ENCODE measurements around the gene CRADD.
A peak's percentile ranks its signal among the peaks of the same experiment; 100 is the strongest.

CRADD gene

DNA sequence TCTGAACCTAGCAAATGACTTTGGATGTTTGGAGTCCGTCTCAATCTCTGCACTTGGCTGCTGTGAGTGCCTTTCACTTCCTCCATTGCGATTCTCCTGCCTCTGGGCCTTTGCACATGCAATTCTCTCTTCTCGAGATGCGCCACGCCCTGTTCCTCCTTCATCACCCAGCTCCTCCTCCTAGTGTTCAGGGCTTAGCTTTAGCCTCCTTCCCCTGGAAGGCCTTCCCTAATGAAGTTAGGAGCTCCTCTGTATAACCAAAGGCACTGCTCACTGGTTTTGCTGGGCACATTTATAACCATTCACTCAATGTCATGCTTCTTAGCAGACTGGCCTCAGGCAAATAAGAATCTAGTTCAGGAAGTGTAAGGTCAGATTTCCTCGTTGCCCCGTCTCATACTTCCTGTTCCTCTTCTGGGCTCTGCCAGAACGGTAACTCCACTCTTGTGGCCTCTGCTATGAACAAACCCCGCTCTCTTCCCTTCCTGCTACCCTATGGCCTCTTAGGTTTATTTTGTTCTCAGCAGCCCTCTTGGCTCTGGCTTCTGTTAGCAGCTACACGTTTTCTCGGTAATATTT, 171.4 kb downstream of the CRADD start:
- DNase-seq, result no peak
- TF ChIP-seq GATA1 (IDR thresholded peaks at IDR 0.05; ENCODE audit: low read depth, low read length) (no peak), POLR2A (IDR thresholded peaks at IDR 0.05; ENCODE audit: low read length) (no peak)

DNA sequence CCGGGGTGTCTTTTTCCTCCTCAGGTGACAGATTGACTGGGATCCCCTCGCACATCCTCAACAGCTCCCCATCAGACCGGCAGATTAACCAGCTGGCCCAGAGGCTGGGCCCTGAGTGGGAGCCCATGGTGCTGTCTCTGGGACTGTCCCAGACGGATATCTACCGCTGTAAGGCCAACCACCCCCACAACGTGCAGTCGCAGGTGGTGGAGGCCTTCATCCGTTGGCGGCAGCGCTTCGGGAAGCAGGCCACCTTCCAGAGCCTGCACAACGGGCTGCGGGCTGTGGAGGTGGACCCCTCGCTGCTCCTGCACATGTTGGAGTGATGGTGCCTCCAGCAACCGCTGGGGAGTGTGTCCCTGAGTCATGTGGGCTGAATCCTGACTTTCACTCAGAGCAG, 172.8 kb downstream of the CRADD start:
- no peak for TF ChIP-seq POLR2A (IDR thresholded peaks at IDR 0.05; ENCODE audit: low read length)
- TF ChIP-seq GATA1 (IDR thresholded peaks at IDR 0.05; ENCODE audit: low read depth, low read length), result no peak
- DNase-seq, result no peak

DNA sequence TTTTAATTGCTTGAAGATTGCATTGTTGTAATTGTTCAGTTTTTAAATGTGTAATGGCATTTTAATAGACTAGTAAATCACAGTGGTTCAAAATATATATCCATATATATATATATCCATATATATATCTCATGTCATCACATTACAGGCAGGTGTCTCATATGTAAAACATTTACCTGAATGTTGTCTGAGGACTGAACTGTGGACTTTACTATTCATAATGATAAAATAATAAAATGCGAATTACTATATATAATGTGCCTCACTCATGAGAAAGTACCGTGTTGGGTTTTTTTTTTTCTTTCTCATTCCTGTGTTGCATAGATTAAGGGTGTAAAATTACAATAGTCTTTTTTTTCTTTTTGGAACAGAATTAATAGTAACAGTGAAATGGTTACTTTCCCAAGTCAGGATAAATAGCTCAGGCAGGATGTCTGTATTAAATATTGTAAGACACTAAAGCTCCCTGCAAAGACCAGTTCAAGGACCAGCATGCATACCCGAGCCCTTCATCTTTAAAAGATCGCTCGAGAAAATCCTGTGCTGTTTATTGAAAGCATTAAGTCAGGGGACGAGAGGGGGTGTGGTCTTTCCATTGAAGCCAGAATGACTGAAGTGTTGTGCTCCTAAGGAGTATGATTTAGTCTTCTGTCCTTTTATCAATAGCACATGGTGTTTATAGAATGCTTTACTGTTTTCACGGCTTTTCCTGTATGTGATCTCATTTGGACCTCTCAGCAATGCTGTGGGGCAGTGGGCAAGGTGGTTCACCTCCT, 173.5 kb downstream of the CRADD start:
- no peak for TF ChIP-seq POLR2A (IDR thresholded peaks at IDR 0.05; ENCODE audit: low read length)
- TF ChIP-seq GATA1 (IDR thresholded peaks at IDR 0.05; ENCODE audit: low read depth, low read length), result no peak
- no peak for DNase-seq

DNA sequence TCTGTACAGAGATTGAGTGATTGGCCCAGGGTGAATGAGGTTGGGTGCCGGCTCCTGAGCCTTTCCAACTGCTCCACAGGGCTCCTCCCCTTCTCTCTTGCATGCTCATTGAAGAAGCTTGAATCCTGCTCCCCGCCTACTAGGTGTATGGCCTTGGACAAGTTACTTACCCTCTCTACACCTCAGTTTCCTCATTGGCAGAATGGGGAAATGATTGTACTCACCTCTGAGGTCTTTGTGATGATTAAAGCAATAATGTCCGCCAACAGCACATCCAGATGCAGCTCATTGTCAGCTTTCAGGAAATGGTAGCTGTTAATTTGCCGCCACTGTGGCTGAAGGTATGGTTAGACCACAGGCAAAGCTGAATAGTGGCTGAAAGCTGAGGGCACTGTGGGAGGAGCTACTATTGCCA, 174.1 kb downstream of the CRADD start:
- DNase-seq, result no peak

GRCh38 chr12:93852173-93852591, 175.0 kb downstream of the CRADD start:
- TF ChIP-seq POLR2A (IDR thresholded peaks at IDR 0.05; ENCODE audit: low read length) (no peak), GATA1 (IDR thresholded peaks at IDR 0.05; ENCODE audit: low read depth, low read length) (no peak)
- DNase-seq, result peak in 1 of 2 experiments; percentile 37

More for the DNA sequence above, 174.1 kb downstream of the CRADD start:
- TF ChIP-seq GATA1 (IDR thresholded peaks at IDR 0.05; ENCODE audit: low read depth, low read length), result no peak
- TF ChIP-seq POLR2A (IDR thresholded peaks at IDR 0.05; ENCODE audit: low read length), result no peak

DNA sequence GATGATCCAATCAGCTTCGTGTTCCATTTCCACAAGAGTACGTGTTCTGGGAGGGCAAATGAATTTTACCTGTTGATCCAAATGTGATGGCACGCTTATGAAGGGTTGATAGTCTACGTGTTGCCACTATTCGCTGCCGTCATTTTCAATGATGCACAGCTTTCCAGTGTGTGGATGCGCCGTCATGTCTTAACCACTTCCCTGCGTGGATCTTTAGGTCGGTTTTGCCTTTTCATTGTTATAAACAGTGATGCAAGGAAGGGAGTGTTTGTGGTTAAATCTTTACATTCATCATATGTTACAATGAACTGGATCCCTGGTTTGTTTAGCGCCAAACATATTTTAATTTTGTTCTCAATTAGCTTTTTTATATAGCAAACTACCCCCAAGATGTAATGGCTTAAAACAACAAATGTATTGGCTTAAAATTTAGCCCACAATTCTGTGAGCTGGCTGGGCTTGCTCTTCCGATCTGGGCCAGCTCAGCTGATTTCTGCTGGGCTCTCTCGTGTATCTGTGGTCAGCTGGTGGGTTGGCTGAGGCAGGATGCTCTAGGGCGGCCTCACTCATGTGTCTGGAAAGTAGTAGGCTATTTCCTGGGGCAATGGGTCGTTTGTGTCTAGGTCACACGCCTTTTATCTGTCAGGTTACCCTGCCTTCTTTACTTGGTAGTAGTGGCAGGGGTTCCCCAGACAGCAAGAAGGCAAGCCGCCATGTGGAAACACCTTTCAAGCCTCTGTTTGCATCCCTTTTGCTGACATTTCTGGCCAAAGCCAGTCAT, 176.7 kb downstream of the CRADD start:
- DNase-seq, result no peak
- TF ChIP-seq POLR2A (IDR thresholded peaks at IDR 0.05; ENCODE audit: low read length), result no peak
- no peak for TF ChIP-seq GATA1 (IDR thresholded peaks at IDR 0.05; ENCODE audit: low read depth, low read length)

DNA sequence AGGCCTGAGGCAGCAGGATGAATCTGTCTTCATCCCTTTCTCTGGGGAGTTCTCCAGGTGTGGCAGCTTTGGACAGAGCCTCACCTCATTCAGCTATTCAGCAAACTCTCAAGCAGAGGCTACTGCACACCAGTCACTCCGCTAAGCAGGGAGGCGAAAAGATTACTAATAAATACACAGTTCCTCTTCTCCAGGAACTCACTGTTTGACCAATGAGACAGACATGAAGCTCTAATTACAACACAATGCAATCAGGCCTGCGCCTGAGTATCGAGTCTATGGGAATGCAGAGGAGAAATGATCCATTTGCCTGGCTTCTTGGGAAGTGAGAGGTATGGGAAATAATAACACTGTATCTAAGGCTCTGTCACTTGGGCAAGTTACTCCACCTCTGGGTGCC, 178.1 kb downstream of the CRADD start:
- DNase-seq, result no peak
- TF ChIP-seq GATA1 (IDR thresholded peaks at IDR 0.05; ENCODE audit: low read depth, low read length) (no peak), POLR2A (IDR thresholded peaks at IDR 0.05; ENCODE audit: low read length) (no peak)

DNA sequence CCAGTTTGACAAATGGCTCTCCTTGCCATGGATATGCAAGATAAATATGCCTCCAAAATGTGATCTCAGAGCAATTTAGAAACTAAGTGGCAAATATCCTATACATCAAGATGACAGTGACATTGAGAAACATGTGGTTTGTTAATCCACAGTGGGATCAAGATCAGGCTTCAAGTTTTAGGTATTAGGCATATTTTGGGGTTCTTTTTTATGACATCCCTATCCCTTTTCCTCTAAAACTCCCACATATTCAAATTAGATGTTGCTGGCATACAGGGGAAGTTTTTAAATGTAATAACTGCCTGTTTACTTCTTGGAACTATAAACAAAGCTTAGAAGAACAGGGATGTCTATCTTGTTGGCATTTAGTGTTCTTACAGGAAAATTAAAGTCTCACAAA, 179.4 kb downstream of the CRADD start:
- no peak for DNase-seq
- TF ChIP-seq GATA1 (IDR thresholded peaks at IDR 0.05; ENCODE audit: low read depth, low read length) (no peak), POLR2A (IDR thresholded peaks at IDR 0.05; ENCODE audit: low read length) (no peak)

GRCh38 chr12:93857279-93857938, 180.2 kb downstream of the CRADD start:
- peak; percentile 15 to 16 for DNase-seq
- TF ChIP-seq POLR2A (IDR thresholded peaks at IDR 0.05; ENCODE audit: low read length) (no peak), GATA1 (IDR thresholded peaks at IDR 0.05; ENCODE audit: low read depth, low read length) (no peak)

DNA sequence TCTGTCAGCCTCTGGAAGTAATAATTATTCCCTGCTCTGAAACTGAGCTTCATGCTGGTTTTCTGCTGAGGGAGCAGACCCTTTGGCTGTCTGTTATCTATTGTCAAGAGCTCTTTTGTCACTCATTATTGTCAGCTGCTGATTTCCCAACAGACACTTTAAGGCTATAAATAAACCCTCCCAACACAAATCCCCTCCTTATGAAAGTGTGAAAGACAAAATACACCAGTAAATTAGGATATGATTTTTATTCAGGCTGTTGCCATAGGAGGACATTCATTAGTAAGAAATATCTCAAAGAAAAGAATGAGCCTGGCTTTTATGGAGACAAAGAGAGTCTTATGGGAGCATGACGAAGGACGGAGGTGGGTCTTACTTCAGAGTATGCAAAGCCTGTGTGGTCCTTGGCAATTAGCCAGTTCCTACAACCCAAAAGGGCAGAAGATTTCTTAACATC, 180.8 kb downstream of the CRADD start:
- DNase-seq, result no peak
- TF ChIP-seq POLR2A (IDR thresholded peaks at IDR 0.05; ENCODE audit: low read length) (no peak), GATA1 (IDR thresholded peaks at IDR 0.05; ENCODE audit: low read depth, low read length) (no peak)

DNA sequence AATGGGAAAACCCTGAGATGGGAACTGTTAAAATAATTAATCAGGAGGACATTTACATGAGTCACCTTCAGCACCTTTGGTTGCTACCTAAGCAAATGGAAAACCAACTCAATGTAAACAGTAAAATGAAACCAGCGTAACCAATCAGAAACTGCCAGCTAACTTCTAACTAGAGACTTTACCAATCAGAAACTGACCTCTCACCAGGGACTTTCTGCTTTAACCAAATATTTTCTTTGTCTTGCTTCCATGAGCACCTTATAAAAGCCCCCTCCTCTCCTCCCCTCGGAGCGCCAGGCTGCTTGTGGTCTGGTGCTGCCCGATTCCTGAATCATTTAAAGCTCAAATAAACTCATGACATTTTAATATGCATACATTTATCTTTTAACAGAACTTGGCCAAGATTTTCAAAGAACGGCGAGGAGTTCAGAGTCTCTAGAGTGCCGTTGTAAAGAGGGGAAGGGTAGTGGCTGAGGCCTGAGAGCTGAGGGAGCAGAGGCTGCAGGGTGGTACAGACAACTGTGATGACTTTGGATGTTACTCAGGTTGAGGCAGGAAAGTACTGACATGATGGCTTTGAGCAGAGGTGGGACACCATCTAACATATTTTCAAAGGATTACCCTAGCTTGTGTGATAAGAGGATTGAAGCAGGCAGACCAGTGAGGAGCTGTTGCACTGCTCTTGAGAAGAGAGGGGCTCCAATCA, 183.6 kb downstream of the CRADD start:
- TF ChIP-seq POLR2A (IDR thresholded peaks at IDR 0.05; ENCODE audit: low read length) (no peak), GATA1 (IDR thresholded peaks at IDR 0.05; ENCODE audit: low read depth, low read length) (no peak)
- DNase-seq, result no peak

DNA sequence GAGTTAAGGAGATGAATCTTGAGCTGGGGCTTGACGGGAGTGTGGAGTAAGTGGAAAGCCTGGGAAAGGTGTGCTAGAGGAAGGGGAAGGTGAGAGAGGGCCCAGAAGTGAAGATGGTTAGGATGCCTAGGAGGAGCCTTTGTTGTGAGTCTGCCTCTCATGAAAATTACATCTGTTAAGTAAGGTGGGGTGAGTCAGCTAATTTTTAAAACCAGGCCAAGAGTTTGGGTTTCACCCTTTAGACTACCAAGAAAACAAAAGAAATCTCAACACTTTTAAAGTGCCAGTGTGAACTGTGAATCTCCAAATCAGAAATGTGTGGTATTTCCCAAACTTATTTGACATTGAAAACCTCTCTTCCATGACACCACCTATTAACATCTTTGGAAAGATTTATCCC, 185.2 kb downstream of the CRADD start:
- no peak for DNase-seq
- no peak for TF ChIP-seq GATA1 (IDR thresholded peaks at IDR 0.05; ENCODE audit: low read depth, low read length)
- no peak for TF ChIP-seq POLR2A (IDR thresholded peaks at IDR 0.05; ENCODE audit: low read length)

GRCh38 chr12:93865751-93866150, 188.6 kb downstream of the CRADD start:
- TF ChIP-seq POLR2A (IDR thresholded peaks at IDR 0.05; ENCODE audit: low read length) (no peak), GATA1 (IDR thresholded peaks at IDR 0.05; ENCODE audit: low read depth, low read length) (no peak)
- DNase-seq, result no peak
